Stimulated activated CD4-positive, alpha-beta T cell treated with anti-CD3 and anti-CD28 coated beads, TNF-alpha, amount 100 ng/mL, for 24 hours (primary cell): ENCODE results near the gene HSPBP1.

Experiments
- DNase-seq, 3 experiments: peaks; one replicate each; pipeline ENCODE4 v3.0.0-alpha.2; 2020; ENCODE audit warnings: low read depth in 3 of 3

The HSPBP1 gene

GRCh38 chr19:55275851-55276719 lies 3.8 kb downstream of the HSPBP1 start:
- no peak for DNase-seq

GRCh38 chr19:55273978-55274707 lies 5.8 kb downstream of the HSPBP1 start:
- DNase-seq: no peak

GRCh38 chr19:55272142-55272541 lies 7.8 kb downstream of the HSPBP1 start:
- no peak for DNase-seq

GRCh38 chr19:55270172-55270942 lies 9.6 kb downstream of the HSPBP1 start:
- DNase-seq: no peak

GRCh38 chr19:55269299-55269698 lies 10.6 kb downstream of the HSPBP1 start:
- DNase-seq: no peak

- DNase-seq: no peak
Measured at GRCh38 chr19:55266840-55267239, 13.1 kb downstream of the HSPBP1 start.

- no peak for DNase-seq
Measured at GRCh38 chr19:55266404-55266803, 13.5 kb downstream of the HSPBP1 start.

GRCh38 chr19:55265723-55266386 lies 14.1 kb downstream of the HSPBP1 start:
- no peak for DNase-seq

GRCh38 chr19:55265173-55265572 lies 14.7 kb downstream of the HSPBP1 start:
- DNase-seq: no peak

GRCh38 chr19:55264531-55264930 lies 15.4 kb downstream of the HSPBP1 start:
- DNase-seq: no peak

GRCh38 chr19:55262359-55262758 lies 17.6 kb downstream of the HSPBP1 start:
- no peak for DNase-seq

GRCh38 chr19:55261671-55262126 lies 18.2 kb downstream of the HSPBP1 start:
- DNase-seq: no peak

- no peak for DNase-seq
Measured at GRCh38 chr19:55259540-55260210, 20.2 kb downstream of the HSPBP1 start.

GRCh38 chr19:55258828-55259539 lies 20.9 kb downstream of the HSPBP1 start, which contains the start of gene PPP6R1:
Gene PPP6R1, minus strand, starts transcription at chr19:55259017. Its CDS starts 11,914 bp downstream, at chr19:55247103.
- peak; percentile 86 to 94 (median 89) for DNase-seq

GRCh38 chr19:55258476-55258827 lies 21.5 kb downstream of the HSPBP1 start:
- DNase-seq: peak in 1 of 3 experiments; percentile 46

GRCh38 chr19:55257461-55258420 lies 22.2 kb downstream of the HSPBP1 start:
- peak in 1 of 3 experiments; percentile 34 for DNase-seq

- DNase-seq: no peak
Measured at GRCh38 chr19:55256562-55257460, 23.1 kb downstream of the HSPBP1 start.
